Stimulated activated CD8-positive, alpha-beta memory T cell treated with anti-CD3 and anti-CD28 coated beads, Interleukin-7, amount 100 ng/mL, for 4 hours (primary cell): ENCODE measurements around the gene RCOR2.
A peak's percentile ranks its signal among the peaks of the same experiment; 100 is the strongest.
"Not testable (repeated sequence)": the region's sequence is repeated elsewhere in the genome, so short reads cannot be mapped to it uniquely, and the experiment has no call there.

ENCODE experiments used
- DNase-seq, 2 donors: peaks; one replicate each; pipeline ENCODE4 v3.0.0-alpha.2; 2020; ENCODE audit warnings: low read depth in 2 of 2

Gene RCOR2

GRCh38 chr11:63916837-63917691 lies at the start of gene RCOR2:
TSS of gene RCOR2 (minus strand) at chr11:63917164. CDS start at chr11:63916456, 708 bp downstream.
- DNase-seq, result peak in 1 of 2 donors; percentile 59

- DNase-seq, result no peak
Observed at GRCh38 chr11:63966444-63966843, 49.5 kb upstream of the RCOR2 start.

- not testable (repeated sequence) for DNase-seq
Observed at GRCh38 chr11:63963895-63964294, 46.9 kb upstream of the RCOR2 start.

GRCh38 chr11:63961608-63962412 lies 44.8 kb upstream of the RCOR2 start:
- peak in 1 of 2 donors; percentile 8 for DNase-seq

- no peak for DNase-seq
Observed at GRCh38 chr11:63958008-63958407, 41.0 kb upstream of the RCOR2 start.

- no peak for DNase-seq
Observed at GRCh38 chr11:63952570-63952969, 35.6 kb upstream of the RCOR2 start.

- peak in 1 of 2 donors; percentile 38 for DNase-seq
Observed at GRCh38 chr11:63951779-63952536, 35.0 kb upstream of the RCOR2 start.

- DNase-seq, result peak in 1 of 2 donors; percentile 13
Observed at GRCh38 chr11:63945477-63946163, 28.7 kb upstream of the RCOR2 start.

- DNase-seq, result no peak
Observed at GRCh38 chr11:63944987-63945386, 28.0 kb upstream of the RCOR2 start.

GRCh38 chr11:63942803-63943202 lies 25.8 kb upstream of the RCOR2 start:
- no peak for DNase-seq

GRCh38 chr11:63941901-63942300 lies 24.9 kb upstream of the RCOR2 start:
- DNase-seq, result no peak

GRCh38 chr11:63940786-63941185 lies 23.8 kb upstream of the RCOR2 start:
- DNase-seq, result no peak

GRCh38 chr11:63939397-63939891 lies 22.5 kb upstream of the RCOR2 start:
- no peak for DNase-seq

GRCh38 chr11:63938479-63939396 lies 21.8 kb upstream of the RCOR2 start, which contains the start of gene NAA40:
TSS of gene NAA40 (plus strand) at chr11:63939002. CDS start at chr11:63939097, 95 bp downstream.
- peak; percentile 80 to 93 for DNase-seq

GRCh38 chr11:63937713-63938478 lies 20.9 kb upstream of the RCOR2 start:
- no peak for DNase-seq

GRCh38 chr11:63933459-63933858 lies 16.5 kb upstream of the RCOR2 start:
- no peak for DNase-seq

- DNase-seq, result no peak
Observed at GRCh38 chr11:63931876-63932275, 14.9 kb upstream of the RCOR2 start.

GRCh38 chr11:63931045-63931444 lies 14.1 kb upstream of the RCOR2 start:
- no peak for DNase-seq

GRCh38 chr11:63929616-63930015 lies 12.7 kb upstream of the RCOR2 start:
- DNase-seq, result no peak
